Dendritic cell treated with granulocyte-macrophage colony-stimulating factor and Interleukin-4, amounts not matched to agents 40 ng/mL and 50 ng/mL, for 4 days (primary cell): ENCODE measurements around the gene KAT7.

Source experiments
- H3K27ac Mint-ChIP-seq: one replicate; pipeline ENCODE4 v1.8.0; 2022; ENCODE audit warnings: mild to moderate bottlenecking, mixed read lengths
- H3K27me3 Mint-ChIP-seq: one replicate; pipeline ENCODE4 v1.8.0; 2022; ENCODE audit warnings: mild to moderate bottlenecking, mixed read lengths
- H3K36me3 Mint-ChIP-seq: one replicate; pipeline ENCODE4 v1.8.0; 2022; ENCODE audit warnings: low read depth, mixed read lengths
- H3K4me1 Mint-ChIP-seq: one replicate; pipeline ENCODE4 v1.8.0; 2022; ENCODE audit warnings: low read depth, mixed read lengths
- H3K4me3 Mint-ChIP-seq: one replicate; pipeline ENCODE4 v1.8.0; 2022; ENCODE audit warnings: mild to moderate bottlenecking, moderate library complexity, mixed read lengths
- H3K9me3 Mint-ChIP-seq: one replicate; pipeline ENCODE4 v1.8.0; 2022; ENCODE audit warnings: mixed read lengths
- intact Hi-C: fragments of 100-400 bp; cut with micrococcal nuclease; formaldehyde crosslinking; loops from one replicate; pipeline ENCODE4 v1.15.0; 2022

KAT7 gene

DNA sequence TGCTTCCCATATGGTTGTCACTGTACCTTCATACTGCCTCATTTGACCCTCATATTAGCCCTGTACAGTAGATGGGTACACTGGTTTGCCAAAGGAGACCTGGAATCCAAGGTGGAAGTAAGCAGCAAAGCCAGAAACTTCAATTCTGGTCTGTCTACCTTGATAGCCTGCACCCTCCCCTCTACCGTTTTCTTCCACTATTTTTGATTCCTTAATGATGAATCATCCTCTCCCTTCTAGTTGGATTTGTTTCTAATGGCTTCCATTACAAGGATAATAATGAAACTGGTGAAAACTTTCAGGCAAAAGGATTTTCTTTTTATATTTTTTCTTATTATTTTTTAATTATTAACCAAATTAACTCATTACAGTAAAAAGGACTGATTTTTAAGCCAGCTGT lies 42.1 kb downstream of the KAT7 start:
- H3K9me3 Mint-ChIP-seq, result no peaks in the 10 kb centered on the region
- no peak overlapping the region for H3K27ac Mint-ChIP-seq
- H3K4me3 Mint-ChIP-seq, result no peak overlapping the region
- no peaks in the 10 kb centered on the region for H3K27me3 Mint-ChIP-seq
- peaks cover 94% of the 10 kb centered on the region for H3K36me3 Mint-ChIP-seq
- intact Hi-C loops, result no loop called here
- peaks cover 43% of the 10 kb centered on the region for H3K4me1 Mint-ChIP-seq

GRCh38 chr17:49832840-49833599 lies 44.5 kb downstream of the KAT7 start:
- Mint-ChIP-seq H3K9me3 (no peaks in the 10 kb centered on the region), H3K27ac (peak overlapping the region; percentile 81), H3K27me3 (no peaks in the 10 kb centered on the region), H3K4me3 (peak overlapping the region; percentile 5), H3K36me3 (peaks cover 94% of the 10 kb centered on the region), H3K4me1 (peaks cover 35% of the 10 kb centered on the region)
- intact Hi-C loops, result no loop called here

GRCh38 chr17:49834118-49834743 lies 45.8 kb downstream of the KAT7 start:
- Mint-ChIP-seq H3K36me3 (peaks cover 94% of the 10 kb centered on the region), H3K27me3 (no peaks in the 10 kb centered on the region), H3K27ac (peak overlapping the region; percentile 81), H3K4me1 (peaks cover 23% of the 10 kb centered on the region), H3K4me3 (no peak overlapping the region), H3K9me3 (no peaks in the 10 kb centered on the region)
- intact Hi-C loops, result no loop called here

- no peak overlapping the region for H3K27ac Mint-ChIP-seq
- H3K4me1 Mint-ChIP-seq, result peaks cover 22% of the 10 kb centered on the region
- no peak overlapping the region for H3K4me3 Mint-ChIP-seq
- H3K9me3 Mint-ChIP-seq, result no peaks in the 10 kb centered on the region
- peaks cover 92% of the 10 kb centered on the region for H3K36me3 Mint-ChIP-seq
- no peaks in the 10 kb centered on the region for H3K27me3 Mint-ChIP-seq
- intact Hi-C loops, result no loop called here
These were observed 47.0 kb downstream of the KAT7 start for GRCh38 chr17:49835472-49835871.

- peaks cover 24% of the 10 kb centered on the region for H3K4me1 Mint-ChIP-seq
- no peak overlapping the region for H3K27ac Mint-ChIP-seq
- H3K36me3 Mint-ChIP-seq, result peaks cover 83% of the 10 kb centered on the region
- H3K4me3 Mint-ChIP-seq, result no peak overlapping the region
- no peaks in the 10 kb centered on the region for H3K9me3 Mint-ChIP-seq
- H3K27me3 Mint-ChIP-seq, result no peaks in the 10 kb centered on the region
- intact Hi-C loops, result no loop called here
These were observed 47.9 kb downstream of the KAT7 start for GRCh38 chr17:49836111-49837030.

GRCh38 chr17:49839455-49839854 lies 51.0 kb downstream of the KAT7 start:
- intact Hi-C loops, result no loop called here
- Mint-ChIP-seq H3K4me3 (no peak overlapping the region), H3K9me3 (no peaks in the 10 kb centered on the region), H3K36me3 (peaks cover 69% of the 10 kb centered on the region), H3K27me3 (no peaks in the 10 kb centered on the region), H3K4me1 (peaks cover 25% of the 10 kb centered on the region), H3K27ac (no peak overlapping the region)

- H3K27ac Mint-ChIP-seq, result peak overlapping the region; percentile 76
- H3K27me3 Mint-ChIP-seq, result no peaks in the 10 kb centered on the region
- no peaks in the 10 kb centered on the region for H3K9me3 Mint-ChIP-seq
- peaks cover 36% of the 10 kb centered on the region for H3K4me1 Mint-ChIP-seq
- no peak overlapping the region for H3K4me3 Mint-ChIP-seq
- intact Hi-C loops, result no loop called here
- H3K36me3 Mint-ChIP-seq, result peaks cover 64% of the 10 kb centered on the region
These were observed 53.1 kb downstream of the KAT7 start for GRCh38 chr17:49841548-49841947.

DNA sequence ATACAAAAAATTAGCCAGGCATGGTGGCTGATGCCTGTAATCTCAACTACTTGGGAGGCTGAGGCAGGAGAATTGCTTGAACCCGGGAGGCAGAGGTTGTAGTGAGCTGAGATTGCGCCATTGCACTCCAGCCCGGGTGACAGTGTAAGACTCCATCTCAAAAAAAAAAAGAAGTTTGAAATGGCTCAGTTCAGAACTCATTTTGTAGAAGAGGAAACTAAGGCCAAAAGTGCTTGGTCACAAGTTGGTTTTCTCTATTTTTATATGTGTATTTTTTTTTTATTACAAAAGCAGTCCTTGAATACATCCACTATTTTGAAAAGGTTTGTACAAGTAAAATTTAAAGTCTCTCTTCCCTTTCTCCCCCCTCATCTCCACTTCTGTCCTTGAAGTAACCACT lies 53.9 kb downstream of the KAT7 start:
- Mint-ChIP-seq H3K27ac (peak overlapping the region; percentile 76), H3K36me3 (peaks cover 64% of the 10 kb centered on the region), H3K9me3 (no peaks in the 10 kb centered on the region), H3K4me3 (no peak overlapping the region), H3K4me1 (peaks cover 36% of the 10 kb centered on the region), H3K27me3 (no peaks in the 10 kb centered on the region)
- intact Hi-C loops, result no loop called here

GRCh38 chr17:49842846-49843245 lies 54.4 kb downstream of the KAT7 start:
- Mint-ChIP-seq H3K4me1 (peaks cover 36% of the 10 kb centered on the region), H3K36me3 (peaks cover 64% of the 10 kb centered on the region), H3K4me3 (no peak overlapping the region), H3K9me3 (no peaks in the 10 kb centered on the region), H3K27ac (peak overlapping the region; percentile 76), H3K27me3 (no peaks in the 10 kb centered on the region)
- intact Hi-C loops, result no loop called here

DNA sequence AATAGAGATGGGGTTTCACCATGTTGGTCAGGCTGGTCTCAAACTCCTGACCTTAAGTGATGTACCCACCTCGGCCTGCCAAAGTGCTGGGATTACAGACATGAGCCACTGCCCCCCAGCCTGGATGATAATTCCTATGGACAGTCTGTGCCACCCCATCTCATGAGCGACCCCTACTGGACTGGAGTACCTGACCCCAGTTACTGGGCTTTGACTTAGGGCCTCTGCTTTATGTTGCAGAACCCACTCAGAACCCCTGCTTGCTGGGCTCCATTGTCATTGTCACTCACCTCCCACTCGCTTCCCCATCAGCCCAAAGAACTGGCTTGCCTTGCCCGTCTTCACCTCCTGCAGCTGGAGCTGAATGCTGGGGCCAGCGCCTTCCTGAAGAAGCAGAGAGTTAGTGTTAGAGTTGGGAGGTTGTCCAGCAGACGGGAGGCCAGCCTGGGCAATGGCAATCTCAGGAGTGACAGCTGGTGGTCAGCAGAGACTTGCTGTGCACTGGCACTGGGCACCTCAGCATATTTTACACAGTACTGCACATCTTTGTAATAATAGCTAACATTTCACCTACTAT lies 55.4 kb downstream of the KAT7 start:
- intact Hi-C loops, result no loop called here
- H3K27me3 Mint-ChIP-seq, result peaks cover 4% of the 10 kb centered on the region
- H3K9me3 Mint-ChIP-seq, result no peaks in the 10 kb centered on the region
- H3K4me1 Mint-ChIP-seq, result peaks cover 36% of the 10 kb centered on the region
- H3K27ac Mint-ChIP-seq, result peak overlapping the region; percentile 76
- no peak overlapping the region for H3K4me3 Mint-ChIP-seq
- H3K36me3 Mint-ChIP-seq, result peaks cover 64% of the 10 kb centered on the region

GRCh38 chr17:49845321-49845720 lies 56.8 kb downstream of the KAT7 start:
- Mint-ChIP-seq H3K36me3 (peaks cover 50% of the 10 kb centered on the region), H3K27ac (peak overlapping the region; percentile 43), H3K4me1 (peaks cover 36% of the 10 kb centered on the region), H3K9me3 (no peaks in the 10 kb centered on the region), H3K27me3 (peaks cover 10% of the 10 kb centered on the region), H3K4me3 (no peak overlapping the region)
- intact Hi-C loops, result no loop called here

DNA sequence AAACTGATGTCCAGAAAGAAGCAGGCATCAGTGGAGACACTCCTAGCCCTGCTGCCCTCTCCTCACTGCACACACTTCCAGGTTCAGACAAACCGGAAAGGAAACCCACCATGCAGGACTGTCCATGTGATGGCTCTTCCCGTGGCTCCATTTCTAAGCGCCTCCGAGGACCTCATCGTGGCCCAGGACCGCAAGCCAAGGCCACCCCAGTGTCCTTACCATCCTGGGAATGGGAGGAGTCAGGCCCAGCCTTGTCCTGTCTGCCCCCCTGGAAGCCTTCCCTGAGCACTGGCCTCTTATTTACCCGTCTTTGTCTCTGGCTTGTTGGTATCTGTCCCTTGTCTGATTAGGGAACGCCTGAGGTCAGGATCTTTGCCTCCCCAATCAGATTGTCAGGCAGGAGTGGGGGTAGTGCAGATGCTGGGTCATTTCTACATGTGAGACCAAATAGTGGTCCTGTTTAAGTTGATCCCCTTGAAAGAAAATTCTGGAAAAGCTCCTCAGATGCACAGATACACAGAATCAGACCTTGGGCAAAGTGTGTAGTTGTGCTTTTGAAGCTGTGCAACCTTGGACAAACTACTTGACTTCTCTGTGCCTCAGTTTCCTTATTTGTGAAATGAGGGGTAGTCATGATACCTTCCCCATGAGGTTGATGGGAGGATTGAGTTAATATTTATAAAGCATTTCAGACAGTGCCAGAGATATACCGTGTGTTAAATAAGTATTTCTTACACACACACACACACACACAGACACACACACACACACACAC lies 58.6 kb downstream of the KAT7 start:
- no peaks in the 10 kb centered on the region for H3K9me3 Mint-ChIP-seq
- intact Hi-C loops, result no loop called here
- peaks cover 49% of the 10 kb centered on the region for H3K36me3 Mint-ChIP-seq
- H3K27me3 Mint-ChIP-seq, result peaks cover 23% of the 10 kb centered on the region
- H3K4me3 Mint-ChIP-seq, result no peak overlapping the region
- H3K27ac Mint-ChIP-seq, result no peak overlapping the region
- peaks cover 43% of the 10 kb centered on the region for H3K4me1 Mint-ChIP-seq

DNA sequence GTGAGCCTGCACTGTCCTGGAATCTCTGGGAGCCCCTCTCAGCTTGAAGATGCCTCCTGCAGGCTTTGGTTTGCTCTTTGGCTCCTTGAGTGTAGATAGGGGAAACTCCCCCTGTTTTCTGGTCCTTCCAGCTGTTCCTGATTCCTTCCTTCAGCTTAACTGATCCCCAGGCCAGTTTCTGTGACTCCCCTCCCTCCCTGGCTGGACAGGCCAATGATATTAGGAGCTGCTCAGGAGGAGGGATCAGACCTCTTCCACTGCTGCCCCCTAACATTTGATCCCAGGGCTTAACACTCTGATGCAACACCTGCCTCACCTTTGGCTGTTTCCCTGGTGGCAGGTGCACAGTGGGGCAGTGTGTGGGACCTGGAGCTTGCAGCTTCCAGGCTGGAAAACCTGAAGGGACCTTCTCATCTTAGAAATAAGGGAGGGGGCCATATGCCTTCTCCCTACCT lies 59.6 kb downstream of the KAT7 start, which contains the start of gene TAC4:
TAC4 (minus strand) TSS at position 51 of the 455 bp plus-strand sequence. CDS start 52 bp downstream, outside the sequence.
- Mint-ChIP-seq H3K27me3 (peaks cover 30% of the 10 kb centered on the region), H3K9me3 (no peaks in the 10 kb centered on the region), H3K27ac (no peak within 1 kb of the TSS), H3K4me3 (no peak within 1 kb of the TSS), H3K36me3 (peaks cover 44% of the 10 kb centered on the region), H3K4me1 (peaks cover 39% of the 10 kb centered on the region)
- intact Hi-C loops, result no loop called here
